ENCODE measurements around the gene PCNX3.

- no peak for TF ChIP-seq GATA3 (IDR thresholded peaks at IDR 0.05; ENCODE audit: low read depth, low read length)
- no peak for TF ChIP-seq GATA2 (IDR thresholded peaks at IDR 0.05; ENCODE audit: low read depth, low read length)
Measured at GRCh38 chr11:65645710-65646109, 30.1 kb downstream of the PCNX3 start.

All from SH-SY5Y (cell line).